Endothelial cell (in vitro differentiated cells): ENCODE data around the gene UNC79. TPM values are rescaled to one million over a fixed set of nuclear protein-coding genes. Genes with fewer than 3 reads are reported as not detected.

Experiments used
- DNase-seq: peaks from one replicate; pipeline ENCODE4 v3.0.0; 2021; ENCODE audit warnings: low spot score
- H3K27ac Mint-ChIP-seq: one replicate; pipeline ENCODE4 v1.8.0; 2021; ENCODE audit warnings: mixed read lengths, inconsistent platforms; ENCODE audit not compliant: unreplicated experiment
- H3K27me3 Mint-ChIP-seq: one replicate; pipeline ENCODE4 v1.8.0; 2021; ENCODE audit warnings: mild to moderate bottlenecking, moderate library complexity, mixed read lengths, inconsistent platforms; ENCODE audit not compliant: unreplicated experiment
- H3K36me3 Mint-ChIP-seq: one replicate; pipeline ENCODE4 v1.8.0; 2021; ENCODE audit warnings: mild to moderate bottlenecking, low read depth, mixed read lengths, inconsistent platforms; ENCODE audit not compliant: unreplicated experiment
- H3K4me1 Mint-ChIP-seq: one replicate; pipeline ENCODE4 v1.8.0; 2021; ENCODE audit warnings: mild to moderate bottlenecking, mixed read lengths, inconsistent platforms; ENCODE audit not compliant: unreplicated experiment
- H3K4me3 Mint-ChIP-seq: one replicate; pipeline ENCODE4 v1.8.0; 2021; ENCODE audit warnings: mild to moderate bottlenecking, mixed read lengths, inconsistent platforms; ENCODE audit not compliant: unreplicated experiment
- H3K9me3 Mint-ChIP-seq: one replicate; pipeline ENCODE4 v1.8.0; 2021; ENCODE audit warnings: mixed read lengths, inconsistent platforms; ENCODE audit not compliant: unreplicated experiment
- CTCF ChIP-seq: fragments of 200-600 bp; sonication (generic); IDR thresholded peaks from one replicate; pipeline ENCODE4 v1.5.0; 2021; ENCODE audit warnings: antibody characterized with exemption; ENCODE audit not compliant: unreplicated experiment
- total RNA-seq: library from RNA; stranded (reverse); fragmentation: NEBNext Ultra II Directional; extraction: Animal tissue kit (Norgen Biotek cat#: 25700); gene quantifications from one replicate; pipeline ENCODE4 v1.2.1, GENCODE V29; 2021; ENCODE audit not compliant: unreplicated experiment

Gene UNC79
- total RNA-seq, 1 donor from 2014 or later = 0.69 TPM

- Mint-ChIP-seq H3K27me3 (peaks cover 2% of the 10 kb centered on the region), H3K4me1 (peaks cover 9% of the 10 kb centered on the region), H3K9me3 (no peaks in the 10 kb centered on the region), H3K36me3 (no peaks in the 10 kb centered on the region), H3K4me3 (no peak overlapping the region), H3K27ac (no peak overlapping the region)
- no peak for TF ChIP-seq CTCF
- no peak for DNase-seq
Measured at GRCh38 chr14:93685121-93685895, 254.6 kb downstream of the UNC79 start.

- DNase-seq = no peak
- Mint-ChIP-seq H3K27ac (peak overlapping the region; percentile 23), H3K4me1 (peaks cover 9% of the 10 kb centered on the region), H3K9me3 (no peaks in the 10 kb centered on the region), H3K36me3 (no peaks in the 10 kb centered on the region), H3K27me3 (peaks cover 2% of the 10 kb centered on the region), H3K4me3 (no peak overlapping the region)
- no peak for TF ChIP-seq CTCF
Measured at GRCh38 chr14:93686268-93686667, 255.5 kb downstream of the UNC79 start.

- Mint-ChIP-seq H3K4me3 (no peak overlapping the region), H3K27ac (no peak overlapping the region), H3K27me3 (peaks cover 2% of the 10 kb centered on the region), H3K4me1 (peaks cover 9% of the 10 kb centered on the region), H3K9me3 (no peaks in the 10 kb centered on the region), H3K36me3 (no peaks in the 10 kb centered on the region)
- no peak for DNase-seq
- TF ChIP-seq CTCF = no peak
Measured at GRCh38 chr14:93688239-93688666, 257.5 kb downstream of the UNC79 start.

GRCh38 chr14:93688820-93689219 lies 258.1 kb downstream of the UNC79 start:
- Mint-ChIP-seq H3K27ac (no peak overlapping the region), H3K36me3 (no peaks in the 10 kb centered on the region), H3K9me3 (no peaks in the 10 kb centered on the region), H3K4me1 (peaks cover 9% of the 10 kb centered on the region), H3K4me3 (no peak overlapping the region), H3K27me3 (peaks cover 2% of the 10 kb centered on the region)
- DNase-seq = no peak
- TF ChIP-seq CTCF = no peak

GRCh38 chr14:93690146-93690545 lies 259.4 kb downstream of the UNC79 start:
- Mint-ChIP-seq H3K27me3 (peaks cover 2% of the 10 kb centered on the region), H3K27ac (no peak overlapping the region), H3K36me3 (no peaks in the 10 kb centered on the region), H3K9me3 (no peaks in the 10 kb centered on the region), H3K4me3 (no peak overlapping the region), H3K4me1 (peaks cover 9% of the 10 kb centered on the region)
- DNase-seq = no peak
- no peak for TF ChIP-seq CTCF
